Activated CD8-positive, alpha-beta memory T cell treated with anti-CD3 and anti-CD28 coated beads for 48 hours (primary cell): ENCODE results near the gene UFC1.
"Not testable (repeated sequence)": the region's sequence is repeated elsewhere in the genome, so short reads cannot be mapped to it uniquely, and the experiment has no call there.

Source experiments
- DNase-seq, 3 experiments: peaks; one replicate each; pipeline ENCODE4 v3.0.0-alpha.2; 2020; ENCODE audit warnings: low read depth in 2 of 3, low spot score in 2 of 3

Gene UFC1

GRCh38 chr1:161153682-161154337 is at the start of gene UFC1:
Gene UFC1 (plus strand): TSS chr1:161153978. CDS start chr1:161153998, 20 bp downstream.
- peak; percentile 52 to 62 (median 56) for DNase-seq

GRCh38 chr1:161106431-161106830 is 47.3 kb upstream of the UFC1 start:
- no peak for DNase-seq

GRCh38 chr1:161111117-161111516 is 42.7 kb upstream of the UFC1 start:
- no peak for DNase-seq

- no peak for DNase-seq
Measured at GRCh38 chr1:161111527-161111926, 42.3 kb upstream of the UFC1 start.

- DNase-seq, result no peak
Measured at GRCh38 chr1:161113915-161114314, 39.9 kb upstream of the UFC1 start.

GRCh38 chr1:161114556-161114955 is 39.2 kb upstream of the UFC1 start:
- DNase-seq, result no peak

GRCh38 chr1:161115132-161115711 is 38.6 kb upstream of the UFC1 start:
- no peak for DNase-seq

GRCh38 chr1:161115961-161116360 is 37.8 kb upstream of the UFC1 start:
- not testable (repeated sequence) for DNase-seq

- peak; percentile 74 to 78 (median 78) for DNase-seq
Measured at GRCh38 chr1:161117759-161118581, 35.8 kb upstream of the UFC1 start, which contains the start of the genes NIT1 and PFDN2. Gene NIT1 (plus strand): TSS chr1:161118105. CDS start chr1:161118177, 72 bp downstream. Gene PFDN2 (minus strand): TSS chr1:161118037. CDS start chr1:161118026, 11 bp downstream.

- DNase-seq, result no peak
Measured at GRCh38 chr1:161119092-161119903, 34.5 kb upstream of the UFC1 start.

- DNase-seq, result no peak
Measured at GRCh38 chr1:161121042-161121650, 32.6 kb upstream of the UFC1 start.

- DNase-seq, result no peak
Measured at GRCh38 chr1:161121834-161122233, 31.9 kb upstream of the UFC1 start.

- no peak for DNase-seq
Measured at GRCh38 chr1:161122967-161123366, 30.8 kb upstream of the UFC1 start.

- no peak for DNase-seq
Measured at GRCh38 chr1:161127649-161128048, 26.1 kb upstream of the UFC1 start.

GRCh38 chr1:161128591-161129420 is 25.0 kb upstream of the UFC1 start:
- no peak for DNase-seq

- no peak for DNase-seq
Measured at GRCh38 chr1:161130266-161130665, 23.5 kb upstream of the UFC1 start.

- DNase-seq, result no peak
Measured at GRCh38 chr1:161131523-161132409, 22.0 kb upstream of the UFC1 start.

- peak; percentile 68 to 79 (median 69) for DNase-seq
Measured at GRCh38 chr1:161132410-161133219, 21.2 kb upstream of the UFC1 start, which contains the start of gene DEDD. Gene DEDD (minus strand): TSS chr1:161132667. CDS start chr1:161124462, 8,205 bp downstream.
